Small intestine (tissue), 16 donors: ENCODE data around the gene OR6N2. TPM values are rescaled to one million over a fixed set of nuclear protein-coding genes. Genes with fewer than 3 reads are reported as not detected.

ENCODE experiments used
- DNase-seq, 2 donors: peaks; one replicate each; pipeline versions ENCODE4 v3.0.0 to v3.0.0-alpha.2; 2013
- FAIRE-seq: peaks from 2 replicates; lab custom pipeline; 2012; peaks lifted over from hg19 to GRCh38; lab: Jason Lieb, UNC
- H3K27ac ChIP-seq, 3 donors: one replicate each; pipeline ENCODE4 v1.5.1; 2013; ENCODE audit warnings: low read length in 2 of 3, mild to moderate bottlenecking in 2 of 3, control low read depth in 1 of 3, inconsistent platforms in 1 of 3, low read depth in 1 of 3, moderate library complexity in 1 of 3
- H3K27me3 ChIP-seq, 3 donors: one replicate each; pipeline ENCODE4 v1.6.1; 2013; ENCODE audit warnings: low read length in 3 of 3, inconsistent platforms in 1 of 3; ENCODE audit not compliant: control insufficient read depth in 3 of 3, insufficient read depth in 3 of 3
- H3K36me3 ChIP-seq, 3 donors: one replicate each; pipeline ENCODE4 v1.6.1; 2013; ENCODE audit warnings: low read length in 3 of 3, inconsistent platforms in 1 of 3, low read depth in 1 of 3, mild to moderate bottlenecking in 1 of 3, moderate library complexity in 1 of 3; ENCODE audit not compliant: control insufficient read depth in 3 of 3, insufficient read depth in 2 of 3
- H3K4me1 ChIP-seq, 3 donors: one replicate each; pipeline ENCODE4 v1.6.1; 2013; ENCODE audit warnings: low read length in 2 of 3, inconsistent platforms in 1 of 3, low read depth in 1 of 3, mild to moderate bottlenecking in 1 of 3, moderate library complexity in 1 of 3; ENCODE audit not compliant: control insufficient read depth in 3 of 3, insufficient read depth in 2 of 3
- H3K4me3 ChIP-seq, 3 donors: one replicate each; pipeline ENCODE4 v1.5.1; 2013; ENCODE audit warnings: low read length in 3 of 3, control low read depth in 1 of 3, inconsistent platforms in 1 of 3, low read depth in 1 of 3, mild to moderate bottlenecking in 1 of 3, moderate library complexity in 1 of 3
- H3K9me3 ChIP-seq, 2 donors: one replicate each; pipeline ENCODE4 v1.6.1; 2013; ENCODE audit warnings: low read depth in 1 of 2, low read length in 1 of 2; ENCODE audit not compliant: control insufficient read depth in 2 of 2, insufficient read depth in 1 of 2
- WGBS, 3 donors: extraction: QIAGEN DNeasy Blood & Tissue Kit; methylation state at CpG; one replicate each; pipeline ENCODE4 v1.1.7; 2013; 5-methylcytosine and 5-hydroxymethylcytosine counted together
- long read RNA-seq, 10 donors: transcript quantifications; one replicate each; lab custom pipeline, GENCODE V29; 2026
- polyA plus RNA-seq, 4 donors: library from polyadenylated mRNA; stranded (reverse) in 3 of 4; unstranded in 1 of 4; fragments of 200-250 nt in 3 of 4; fragments of 120-200 nt in 1 of 4; gene quantifications; one replicate each; pipeline versions ENCODE4 v1.2.1 to v1.2.3, GENCODE V29; 2013
- donor health status: healthy with polysubstance abuse.
- donor health status: control.
- donor health status: control.
- donor health status: Bipolar disorder and iron deficiency.
- donor health status: healthy.

OR6N2 gene, protein sequence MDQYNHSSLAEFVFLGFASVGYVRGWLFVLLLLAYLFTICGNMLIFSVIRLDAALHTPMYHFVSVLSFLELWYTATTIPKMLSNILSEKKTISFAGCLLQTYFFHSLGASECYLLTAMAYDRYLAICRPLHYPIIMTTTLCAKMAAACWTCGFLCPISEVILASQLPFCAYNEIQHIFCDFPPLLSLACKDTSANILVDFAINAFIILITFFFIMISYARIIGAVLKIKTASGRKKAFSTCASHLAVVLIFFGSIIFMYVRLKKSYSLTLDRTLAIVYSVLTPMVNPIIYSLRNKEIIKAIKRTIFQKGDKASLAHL
- polyA plus RNA-seq, result not detected
- long read RNA-seq, donor 1, result 0 reads
- long read RNA-seq, donor 2, result 0 reads
- long read RNA-seq, donor 3, result 0 reads
- long read RNA-seq, donor 4, result 0 reads
- long read RNA-seq, donor 5, result 0 reads
- long read RNA-seq, donor 6, result 0 reads
- long read RNA-seq, donor 7, result 0 reads
- long read RNA-seq, donor 8, result 0 reads
- long read RNA-seq, donor 9, result 0 reads
- long read RNA-seq, donor 10, result 0 reads

DNA sequence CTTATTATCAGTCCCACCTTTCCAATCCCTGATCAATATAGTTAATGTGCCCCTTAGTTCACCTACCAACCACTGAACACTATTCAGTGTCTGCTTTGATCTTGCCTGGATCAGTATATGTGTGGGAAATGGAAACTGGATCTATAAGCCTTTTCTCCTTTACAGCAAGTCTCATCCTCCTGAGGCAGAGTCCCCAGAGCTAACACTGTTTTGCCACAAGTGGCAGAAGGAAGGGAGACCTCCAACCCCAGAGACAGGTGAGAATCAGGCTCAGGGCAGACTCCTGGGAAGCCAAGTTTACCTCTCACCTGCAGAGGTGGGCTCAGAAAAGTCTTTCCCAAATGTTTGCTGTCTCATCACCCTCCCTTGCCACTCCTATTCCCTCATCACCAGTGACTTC, at the start of gene OR6N2:
Gene OR6N2, minus strand, starts transcription at position 101 of the 400 bp plus-strand sequence. CDS start 3,569 bp downstream, outside the sequence.
- H3K4me3 ChIP-seq, result no peak within 1 kb of the TSS
- no peaks in the 10 kb centered on the region for H3K36me3 ChIP-seq
- DNase-seq, result no peak
- H3K27me3 ChIP-seq, result no peaks in the 10 kb centered on the region
- no peak for FAIRE-seq
- H3K9me3 ChIP-seq, result no peaks in the 10 kb centered on the region
- H3K27ac ChIP-seq, result no peak within 1 kb of the TSS
- H3K4me1 ChIP-seq, result no peaks in the 10 kb centered on the region

- H3K4me3 ChIP-seq, result no peak overlapping the region
- H3K36me3 ChIP-seq, result no peaks in the 10 kb centered on the region
- H3K27ac ChIP-seq, result no peak overlapping the region
- no peaks in the 10 kb centered on the region for H3K4me1 ChIP-seq
- H3K9me3 ChIP-seq, result peaks cover 0 to 7% of the 10 kb centered on the region in 2 donors
- H3K27me3 ChIP-seq, result no peaks in the 10 kb centered on the region
- DNase-seq (no peak), FAIRE-seq (no peak)
- 59 to 67% (median 65%) methylated on average over 2 of the region's 2 CpGs for WGBS, 3 donors
Observed at GRCh38 chr1:158830074-158830677, 49.2 kb upstream of the OR6N2 start.

DNA sequence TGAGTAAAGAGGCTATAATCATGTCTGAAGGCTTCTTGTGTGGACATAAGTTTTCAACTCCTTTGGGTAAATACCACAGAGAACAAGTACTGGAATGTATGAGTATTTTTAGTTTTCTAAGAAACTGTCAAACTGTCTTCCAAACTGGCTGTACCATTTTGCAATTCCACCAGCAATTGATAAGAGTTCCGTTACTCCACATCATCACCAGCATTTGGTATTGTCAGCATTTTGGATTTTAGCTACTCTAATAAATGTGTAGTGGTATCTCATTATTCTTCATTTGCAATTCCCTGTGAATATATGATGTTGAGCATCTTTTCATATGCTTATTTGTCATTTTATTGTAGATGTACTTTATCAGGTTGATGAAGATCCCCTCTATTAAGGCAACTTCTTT, 40.7 kb upstream of the OR6N2 start:
- no peak overlapping the region for H3K27ac ChIP-seq
- H3K36me3 ChIP-seq, result no peaks in the 10 kb centered on the region
- FAIRE-seq, result no peak
- H3K4me1 ChIP-seq, result no peaks in the 10 kb centered on the region
- H3K27me3 ChIP-seq, result no peaks in the 10 kb centered on the region
- no peak overlapping the region for H3K4me3 ChIP-seq
- WGBS, 3 donors, result 77 to 89% (median 81%) methylated on average over 1 of the region's 1 CpG
- no peak for DNase-seq
- H3K9me3 ChIP-seq, result no peaks in the 10 kb centered on the region

DNA sequence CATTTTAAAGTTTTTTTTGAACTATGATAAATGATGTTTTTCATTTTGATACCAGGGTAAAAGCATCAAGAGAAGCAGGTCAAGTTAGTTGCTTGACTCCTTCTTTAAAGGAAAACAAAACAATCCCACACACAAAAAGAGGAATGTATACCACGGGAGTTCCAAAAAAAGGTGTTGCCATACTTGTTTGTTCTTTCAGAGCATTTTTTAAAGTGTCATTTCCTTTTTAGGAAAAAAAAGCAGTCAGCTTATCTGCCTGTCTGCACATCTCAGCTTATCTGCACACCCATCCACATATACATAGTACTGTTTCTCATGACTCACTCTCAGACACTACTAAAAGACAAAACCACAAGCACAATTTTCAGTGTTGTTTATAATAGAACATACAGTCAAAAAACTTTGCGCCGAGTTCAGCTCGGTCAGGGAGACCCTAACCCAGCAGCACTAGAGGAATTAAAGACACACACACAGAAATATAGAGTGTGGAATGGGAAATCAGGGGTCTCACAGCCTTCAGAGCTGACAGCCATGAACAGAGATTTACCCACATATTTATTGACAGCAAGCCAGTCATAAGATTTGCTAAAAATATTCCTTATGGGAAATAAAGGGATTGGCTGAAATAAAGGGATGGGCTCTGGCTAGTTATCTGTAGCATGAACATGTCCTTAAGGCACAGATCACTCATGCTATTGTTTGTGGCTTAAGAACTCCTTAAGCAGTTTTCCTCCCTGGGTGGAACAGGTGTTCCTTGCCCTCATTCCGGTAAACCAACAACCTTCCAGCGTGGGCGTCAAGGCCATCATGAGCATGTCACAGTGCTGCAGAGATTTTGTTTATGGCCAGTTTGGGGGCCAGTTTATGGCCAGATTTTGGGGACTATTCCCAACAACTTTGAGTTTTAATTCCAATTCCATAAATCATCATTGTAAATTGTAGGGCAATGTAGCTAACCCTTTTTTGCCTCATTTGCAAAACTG, 38.7 kb upstream of the OR6N2 start:
- WGBS, 3 donors, result 56 to 76% (median 63%) methylated on average over 7 of the region's 7 CpGs
- peak overlapping the region in 1 of 3 donors; percentile 61 for H3K27ac ChIP-seq
- H3K36me3 ChIP-seq, result no peaks in the 10 kb centered on the region
- no peak overlapping the region for H3K4me3 ChIP-seq
- no peak for FAIRE-seq
- peak in 1 of 2 donors; percentile 2 for DNase-seq
- H3K4me1 ChIP-seq, result no peaks in the 10 kb centered on the region
- H3K27me3 ChIP-seq, result no peaks in the 10 kb centered on the region
- no peaks in the 10 kb centered on the region for H3K9me3 ChIP-seq

- Histone ChIP-seq H3K27ac (peak overlapping the region in 1 of 3 donors; percentile 61), H3K27me3 (no peaks in the 10 kb centered on the region), H3K36me3 (no peaks in the 10 kb centered on the region), H3K4me1 (no peaks in the 10 kb centered on the region), H3K9me3 (no peaks in the 10 kb centered on the region), H3K4me3 (no peak overlapping the region)
- DNase-seq (no peak), FAIRE-seq (no peak)
- WGBS, 3 donors, result 59 to 80% (median 70%) methylated on average over 1 of the region's 1 CpG
Observed at GRCh38 chr1:158818975-158819431, 38.0 kb upstream of the OR6N2 start.

- 80 to 100% (median 89%) methylated on average over 1 of the region's 1 CpG for WGBS, 3 donors
- Histone ChIP-seq H3K4me1 (no peaks in the 10 kb centered on the region), H3K9me3 (no peaks in the 10 kb centered on the region), H3K27me3 (no peaks in the 10 kb centered on the region), H3K4me3 (no peak overlapping the region), H3K27ac (no peak overlapping the region), H3K36me3 (no peaks in the 10 kb centered on the region)
- DNase-seq (no peak), FAIRE-seq (no peak)
Observed at GRCh38 chr1:158818560-158818959, 37.6 kb upstream of the OR6N2 start.

- H3K4me3 ChIP-seq, result no peak overlapping the region
- no peak for FAIRE-seq
- no peaks in the 10 kb centered on the region for H3K27me3 ChIP-seq
- DNase-seq, result no peak
- no peak overlapping the region for H3K27ac ChIP-seq
- H3K9me3 ChIP-seq, result no peaks in the 10 kb centered on the region
- WGBS, 3 donors, result 11 to 88% (median 68%) methylated on average over 1 of the region's 1 CpG
- H3K4me1 ChIP-seq, result no peaks in the 10 kb centered on the region
- no peaks in the 10 kb centered on the region for H3K36me3 ChIP-seq
Observed at GRCh38 chr1:158814970-158815369, 34.0 kb upstream of the OR6N2 start.

DNA sequence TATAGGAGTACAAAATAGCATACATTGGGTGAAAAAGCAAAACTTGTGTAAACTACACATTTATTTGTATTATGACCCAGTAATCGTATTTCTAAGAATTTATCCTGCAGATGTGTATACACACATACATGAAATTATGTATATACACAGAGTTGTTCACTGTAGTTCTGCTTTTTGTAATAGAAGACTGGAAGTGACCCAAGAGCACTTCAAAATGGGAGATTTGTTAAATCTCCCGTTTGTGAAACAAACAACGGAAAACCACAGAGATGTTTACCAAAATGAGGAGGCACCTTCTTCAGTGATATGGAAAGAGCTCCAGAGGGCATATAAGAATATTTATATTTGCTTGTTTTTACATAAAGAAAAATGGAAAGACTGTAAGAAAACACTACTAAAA, 32.2 kb upstream of the OR6N2 start:
- DNase-seq (no peak), FAIRE-seq (no peak)
- WGBS, 3 donors, result 41 to 66% (median 66%) methylated on average over 3 of the region's 3 CpGs
- no peak overlapping the region for H3K4me3 ChIP-seq
- H3K4me1 ChIP-seq, result no peaks in the 10 kb centered on the region
- H3K36me3 ChIP-seq, result no peaks in the 10 kb centered on the region
- H3K9me3 ChIP-seq, result no peaks in the 10 kb centered on the region
- no peaks in the 10 kb centered on the region for H3K27me3 ChIP-seq
- no peak overlapping the region for H3K27ac ChIP-seq
